Measurements from ENCODE around the gene KCNQ5.

KCNQ5 gene

DNA sequence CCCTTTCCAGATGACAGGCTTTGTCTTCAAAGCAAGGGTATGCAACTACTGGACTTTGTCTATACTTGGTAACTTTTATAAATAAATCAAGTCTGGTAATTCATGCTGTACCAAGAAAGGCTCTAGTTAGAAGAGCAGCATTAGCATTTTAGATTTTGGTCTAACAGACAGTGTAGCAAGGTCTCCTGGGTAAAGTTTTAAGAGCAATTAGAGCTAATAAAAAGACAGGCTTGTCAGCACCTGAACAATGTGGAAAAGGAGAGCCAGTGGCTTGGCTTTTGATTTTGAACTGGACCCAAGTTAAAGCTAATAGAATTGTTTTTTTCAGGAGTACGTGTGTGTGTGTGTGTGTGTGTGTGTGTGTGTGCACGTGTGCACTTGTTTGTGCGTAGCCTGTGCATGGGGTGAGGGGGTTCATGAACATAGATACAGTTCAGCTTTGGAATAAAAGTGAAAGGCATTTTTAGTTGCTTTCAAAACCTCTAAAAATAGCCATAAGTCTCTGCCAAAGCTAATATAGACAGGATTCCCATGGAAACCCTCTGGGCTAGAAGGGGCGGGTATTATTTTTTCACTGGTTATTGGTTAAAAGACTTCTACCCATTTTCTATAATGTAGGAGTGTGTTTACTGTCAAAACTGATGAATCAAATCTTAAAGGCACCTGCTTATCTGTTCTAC, 138.4 kb downstream of the KCNQ5 start:
- Histone ChIP-seq H3K36me3 (ENCODE audit: insufficient read depth, low read length) (no peaks in the 10 kb centered on the region), H3K79me2 (ENCODE audit: insufficient read depth, low read length) (peaks cover 33% of the 10 kb centered on the region), H3K27ac (ENCODE audit: low read depth, low read length, poor library complexity, severe bottlenecking) (no peak overlapping the region), H3K4me1 (ENCODE audit: insufficient read depth, low read length, severe bottlenecking) (no peaks in the 10 kb centered on the region), H3K4me2 (ENCODE audit: low read length) (no peak overlapping the region), H3K4me3 (ENCODE audit: low read depth, low read length, poor library complexity, severe bottlenecking) (no peak overlapping the region), H4K20me1 (ENCODE audit: insufficient read depth, low read length) (no peaks in the 10 kb centered on the region), H3K27me3 (ENCODE audit: insufficient read depth, low read length) (no peaks in the 10 kb centered on the region), H2AFZ (ENCODE audit: low read length) (no peak overlapping the region), H3K9me3 (ENCODE audit: low read length) (no peaks in the 10 kb centered on the region), H3K9ac (ENCODE audit: low read length) (no peak overlapping the region), H3F3A (ENCODE audit: insufficient read depth, low read length) (no peaks in the 10 kb centered on the region; the same call in 1 of the 2 replicates), H3K9me2 (ENCODE audit: low read depth, low read length) (no peaks in the 10 kb centered on the region)
- TF ChIP-seq, protein P1, sequence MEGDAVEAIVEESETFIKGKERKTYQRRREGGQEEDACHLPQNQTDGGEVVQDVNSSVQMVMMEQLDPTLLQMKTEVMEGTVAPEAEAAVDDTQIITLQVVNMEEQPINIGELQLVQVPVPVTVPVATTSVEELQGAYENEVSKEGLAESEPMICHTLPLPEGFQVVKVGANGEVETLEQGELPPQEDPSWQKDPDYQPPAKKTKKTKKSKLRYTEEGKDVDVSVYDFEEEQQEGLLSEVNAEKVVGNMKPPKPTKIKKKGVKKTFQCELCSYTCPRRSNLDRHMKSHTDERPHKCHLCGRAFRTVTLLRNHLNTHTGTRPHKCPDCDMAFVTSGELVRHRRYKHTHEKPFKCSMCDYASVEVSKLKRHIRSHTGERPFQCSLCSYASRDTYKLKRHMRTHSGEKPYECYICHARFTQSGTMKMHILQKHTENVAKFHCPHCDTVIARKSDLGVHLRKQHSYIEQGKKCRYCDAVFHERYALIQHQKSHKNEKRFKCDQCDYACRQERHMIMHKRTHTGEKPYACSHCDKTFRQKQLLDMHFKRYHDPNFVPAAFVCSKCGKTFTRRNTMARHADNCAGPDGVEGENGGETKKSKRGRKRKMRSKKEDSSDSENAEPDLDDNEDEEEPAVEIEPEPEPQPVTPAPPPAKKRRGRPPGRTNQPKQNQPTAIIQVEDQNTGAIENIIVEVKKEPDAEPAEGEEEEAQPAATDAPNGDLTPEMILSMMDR (IDR thresholded peaks at IDR 0.05; ENCODE audit: low read length): no peak
- no peak for TF ChIP-seq EZH2 (IDR thresholded peaks at IDR 0.05; ENCODE audit: borderline replicate concordance, low read length)

DNA sequence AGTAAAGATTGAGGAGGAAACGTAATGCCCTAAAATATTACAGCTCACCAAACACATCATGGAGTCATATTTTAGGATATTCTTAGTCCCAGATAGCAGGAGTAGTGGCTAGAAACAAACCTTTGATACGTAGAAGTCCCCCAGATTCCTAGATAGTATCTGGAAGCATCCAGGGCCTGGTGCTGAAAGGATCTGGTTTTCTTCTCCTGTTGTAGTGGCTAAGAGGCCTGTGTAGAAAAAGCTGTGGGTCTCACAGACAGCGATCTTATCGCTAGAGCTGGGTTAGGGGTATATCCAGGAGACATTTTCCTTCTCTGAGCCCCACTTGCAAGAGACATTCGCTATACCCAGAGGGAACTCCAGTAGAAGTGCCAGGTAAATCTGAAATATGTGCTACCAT, 139.9 kb downstream of the KCNQ5 start:
- Histone ChIP-seq H4K20me1 (ENCODE audit: insufficient read depth, low read length) (no peaks in the 10 kb centered on the region), H3K4me3 (ENCODE audit: low read depth, low read length, poor library complexity, severe bottlenecking) (no peak overlapping the region), H3K4me2 (ENCODE audit: low read length) (no peak overlapping the region), H3F3A (ENCODE audit: insufficient read depth, low read length) (no peaks in the 10 kb centered on the region; the same call in 1 of the 2 replicates), H3K9me3 (ENCODE audit: low read length) (no peaks in the 10 kb centered on the region), H3K27ac (ENCODE audit: low read depth, low read length, poor library complexity, severe bottlenecking) (no peak overlapping the region), H3K27me3 (ENCODE audit: insufficient read depth, low read length) (no peaks in the 10 kb centered on the region), H3K4me1 (ENCODE audit: insufficient read depth, low read length, severe bottlenecking) (no peaks in the 10 kb centered on the region), H3K79me2 (ENCODE audit: insufficient read depth, low read length) (peaks cover 18% of the 10 kb centered on the region), H3K36me3 (ENCODE audit: insufficient read depth, low read length) (no peaks in the 10 kb centered on the region), H3K9ac (ENCODE audit: low read length) (no peak overlapping the region), H2AFZ (ENCODE audit: low read length) (no peak overlapping the region), H3K9me2 (ENCODE audit: low read depth, low read length) (no peaks in the 10 kb centered on the region)
- TF ChIP-seq, protein P1 (IDR thresholded peaks at IDR 0.05; ENCODE audit: low read length): no peak
- no peak for TF ChIP-seq EZH2 (IDR thresholded peaks at IDR 0.05; ENCODE audit: borderline replicate concordance, low read length)

DNA sequence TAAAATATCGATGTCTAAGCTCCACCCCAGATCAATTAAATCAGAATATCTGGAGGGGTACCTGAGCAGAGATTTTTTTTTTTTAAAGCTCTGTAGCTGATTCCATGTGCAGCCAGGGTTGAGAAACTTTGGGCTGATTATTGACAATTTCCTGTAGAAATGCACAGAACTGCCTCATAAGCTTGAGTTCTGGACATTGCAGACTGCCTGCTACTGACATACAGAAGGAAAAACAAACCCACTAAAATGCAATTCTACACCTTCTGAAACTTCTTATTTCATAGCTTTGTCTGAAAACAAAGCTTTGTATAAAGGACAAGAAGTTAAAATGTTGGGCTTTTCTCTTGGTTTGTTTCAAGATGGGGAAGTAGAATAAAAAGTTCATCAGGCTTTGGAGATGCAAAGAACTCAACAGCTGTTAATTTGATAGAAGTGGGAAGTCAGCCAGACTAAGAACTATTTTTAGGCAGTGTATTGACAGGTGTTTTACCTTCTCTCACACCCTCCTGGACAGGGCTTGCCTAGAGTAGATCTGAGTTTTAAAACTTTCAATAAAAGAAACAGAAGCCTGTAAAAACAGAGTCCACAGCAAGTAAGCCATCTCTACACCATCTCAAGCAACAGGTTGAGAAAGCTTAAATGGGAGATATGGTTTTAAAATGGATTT, 147.7 kb downstream of the KCNQ5 start:
- no peaks in the 10 kb centered on the region for H4K20me1 ChIP-seq (ENCODE audit: insufficient read depth, low read length)
- no peaks in the 10 kb centered on the region for H3K36me3 ChIP-seq (ENCODE audit: insufficient read depth, low read length)
- H3K27ac ChIP-seq (ENCODE audit: low read depth, low read length, poor library complexity, severe bottlenecking): peak overlapping the region; percentile 61
- no peaks in the 10 kb centered on the region for H3K9me3 ChIP-seq (ENCODE audit: low read length)
- H3F3A ChIP-seq (ENCODE audit: insufficient read depth, low read length): no peaks in the 10 kb centered on the region
- peak overlapping the region; percentile 37; the same call in 1 of the 2 replicates for H3K4me2 ChIP-seq (ENCODE audit: low read length)
- H3K9ac ChIP-seq (ENCODE audit: low read length): no peak overlapping the region
- H2AFZ ChIP-seq (ENCODE audit: low read length): no peak overlapping the region
- H3K4me1 ChIP-seq (ENCODE audit: insufficient read depth, low read length, severe bottlenecking): peaks cover 25% of the 10 kb centered on the region
- peaks cover 7% of the 10 kb centered on the region for H3K79me2 ChIP-seq (ENCODE audit: insufficient read depth, low read length)
- no peak for TF ChIP-seq EZH2 (IDR thresholded peaks at IDR 0.05; ENCODE audit: borderline replicate concordance, low read length)
- TF ChIP-seq, protein P1 (IDR thresholded peaks at IDR 0.05; ENCODE audit: low read length): no peak
- H3K27me3 ChIP-seq (ENCODE audit: insufficient read depth, low read length): no peaks in the 10 kb centered on the region
- H3K9me2 ChIP-seq (ENCODE audit: low read depth, low read length): no peaks in the 10 kb centered on the region
- no peak overlapping the region for H3K4me3 ChIP-seq (ENCODE audit: low read depth, low read length, poor library complexity, severe bottlenecking)
